ENCODE results near the gene RCAN2.

The RCAN2 gene

GRCh38 chr6:46366190-46366900, 124.9 kb downstream of the RCAN2 start:
- no peak for TF ChIP-seq ZFP3 (CRISPR knock-in tag; IDR thresholded peaks at IDR 0.05)
- TF ChIP-seq ZNF70 (CRISPR knock-in tag; IDR thresholded peaks at IDR 0.05), result no peak
- no peak for TF ChIP-seq ZC3H10 (CRISPR knock-in tag; IDR thresholded peaks at IDR 0.05)
- TF ChIP-seq ZNF565 (CRISPR knock-in tag; conservative IDR thresholded peaks at IDR 0.05; ENCODE audit: low read depth), result no peak
- no peak for TF ChIP-seq CREB5 (CRISPR knock-in tag; IDR thresholded peaks at IDR 0.05; ENCODE audit: low read depth)
- TF ChIP-seq ISL1 (CRISPR knock-in tag; IDR thresholded peaks at IDR 0.05), result no peak
- no peak for TF ChIP-seq PPARA (CRISPR knock-in tag; IDR thresholded peaks at IDR 0.05; ENCODE audit: borderline replicate concordance)
- TF ChIP-seq BACH2 (CRISPR knock-in tag; IDR thresholded peaks at IDR 0.05; ENCODE audit: borderline replicate concordance), result no peak
- no peak for TF ChIP-seq POU6F1 (CRISPR knock-in tag; IDR thresholded peaks at IDR 0.05; ENCODE audit: borderline replicate concordance, low read depth)
- TF ChIP-seq RARB (CRISPR knock-in tag; IDR thresholded peaks at IDR 0.05), result no peak
- ATAC-seq, result no peak

- no peak for TF ChIP-seq GLIS3 (CRISPR knock-in tag; IDR thresholded peaks at IDR 0.05)
- TF ChIP-seq ZNF8 (CRISPR knock-in tag; IDR thresholded peaks at IDR 0.05), result no peak
- no peak for TF ChIP-seq TSHZ2 (CRISPR knock-in tag; IDR thresholded peaks at IDR 0.05)
- TF ChIP-seq CREB5 (CRISPR knock-in tag; IDR thresholded peaks at IDR 0.05; ENCODE audit: low read depth), result no peak
- no peak for TF ChIP-seq BACH2 (CRISPR knock-in tag; IDR thresholded peaks at IDR 0.05; ENCODE audit: borderline replicate concordance)
- TF ChIP-seq ZNF565 (CRISPR knock-in tag; conservative IDR thresholded peaks at IDR 0.05; ENCODE audit: low read depth), result no peak
- ATAC-seq, result peak; percentile 40; the same call in 2 of the 3 replicates
Measured at GRCh38 chr6:46357591-46357990, 133.7 kb downstream of the RCAN2 start.

- no peak for TF ChIP-seq ZNF565 (CRISPR knock-in tag; conservative IDR thresholded peaks at IDR 0.05; ENCODE audit: low read depth)
- no peak for TF ChIP-seq ZFP30 (CRISPR knock-in tag; IDR thresholded peaks at IDR 0.05)
- TF ChIP-seq ZFP3 (CRISPR knock-in tag; IDR thresholded peaks at IDR 0.05), result no peak
- TF ChIP-seq PPARA (CRISPR knock-in tag; IDR thresholded peaks at IDR 0.05; ENCODE audit: borderline replicate concordance), result no peak
- no peak for TF ChIP-seq ESRRG (CRISPR knock-in tag; IDR thresholded peaks at IDR 0.05)
- TF ChIP-seq CREB5 (CRISPR knock-in tag; IDR thresholded peaks at IDR 0.05; ENCODE audit: low read depth), result no peak
- TF ChIP-seq RARB (CRISPR knock-in tag; IDR thresholded peaks at IDR 0.05), result no peak
- no peak for TF ChIP-seq BACH2 (CRISPR knock-in tag; IDR thresholded peaks at IDR 0.05; ENCODE audit: borderline replicate concordance)
- TF ChIP-seq ZNF70 (CRISPR knock-in tag; IDR thresholded peaks at IDR 0.05), result no peak
- no peak for TF ChIP-seq CSDC2 (CRISPR knock-in tag; IDR thresholded peaks at IDR 0.05)
- TF ChIP-seq ARNTL (CRISPR knock-in tag; IDR thresholded peaks at IDR 0.05; ENCODE audit: borderline replicate concordance, low read depth), result no peak
- no peak for TF ChIP-seq CSRNP3 (CRISPR knock-in tag; IDR thresholded peaks at IDR 0.05)
- no peak for TF ChIP-seq SNAI2 (CRISPR knock-in tag; IDR thresholded peaks at IDR 0.05)
- no peak for TF ChIP-seq OSR1 (CRISPR knock-in tag; IDR thresholded peaks at IDR 0.05)
- TF ChIP-seq POU6F1 (CRISPR knock-in tag; IDR thresholded peaks at IDR 0.05; ENCODE audit: borderline replicate concordance, low read depth), result no peak
- ATAC-seq, result no peak
Measured at GRCh38 chr6:46356543-46356942, 134.7 kb downstream of the RCAN2 start.

All from SK-N-SH treated with all-trans-retinoic acid at 6 μM for 48 hours (cell line).